ENCODE results near the gene RICTOR. TPM values are rescaled to one million over a fixed set of nuclear protein-coding genes. Genes with fewer than 3 reads are reported as not detected.

Gene RICTOR
- total and polyA plus RNA-seq, 9 of the 15 experiments (the other 6 are each of a cell fraction or from before 2014, with no cell fraction given) = 13.9 to 46.6 (median 22.6) TPM

- no peak for TF ChIP-seq ZNF140 (CRISPR knock-in tag; IDR thresholded peaks at IDR 0.05)
- 0 out of 2 replicates have a peak, but pooled peaks have one; percentile 47 for TF ChIP-seq MECOM (CRISPR knock-in tag; IDR thresholded peaks at IDR 0.05)
- no peak for TF ChIP-seq NELFE (IDR thresholded peaks at IDR 0.05; ENCODE audit: insufficient read depth, insufficient read length)
- TF ChIP-seq SMC3 (conservative IDR thresholded peaks at IDR 0.05; ENCODE audit: insufficient read depth, low read depth, low read length) = no peak
- TF ChIP-seq, protein P1, sequence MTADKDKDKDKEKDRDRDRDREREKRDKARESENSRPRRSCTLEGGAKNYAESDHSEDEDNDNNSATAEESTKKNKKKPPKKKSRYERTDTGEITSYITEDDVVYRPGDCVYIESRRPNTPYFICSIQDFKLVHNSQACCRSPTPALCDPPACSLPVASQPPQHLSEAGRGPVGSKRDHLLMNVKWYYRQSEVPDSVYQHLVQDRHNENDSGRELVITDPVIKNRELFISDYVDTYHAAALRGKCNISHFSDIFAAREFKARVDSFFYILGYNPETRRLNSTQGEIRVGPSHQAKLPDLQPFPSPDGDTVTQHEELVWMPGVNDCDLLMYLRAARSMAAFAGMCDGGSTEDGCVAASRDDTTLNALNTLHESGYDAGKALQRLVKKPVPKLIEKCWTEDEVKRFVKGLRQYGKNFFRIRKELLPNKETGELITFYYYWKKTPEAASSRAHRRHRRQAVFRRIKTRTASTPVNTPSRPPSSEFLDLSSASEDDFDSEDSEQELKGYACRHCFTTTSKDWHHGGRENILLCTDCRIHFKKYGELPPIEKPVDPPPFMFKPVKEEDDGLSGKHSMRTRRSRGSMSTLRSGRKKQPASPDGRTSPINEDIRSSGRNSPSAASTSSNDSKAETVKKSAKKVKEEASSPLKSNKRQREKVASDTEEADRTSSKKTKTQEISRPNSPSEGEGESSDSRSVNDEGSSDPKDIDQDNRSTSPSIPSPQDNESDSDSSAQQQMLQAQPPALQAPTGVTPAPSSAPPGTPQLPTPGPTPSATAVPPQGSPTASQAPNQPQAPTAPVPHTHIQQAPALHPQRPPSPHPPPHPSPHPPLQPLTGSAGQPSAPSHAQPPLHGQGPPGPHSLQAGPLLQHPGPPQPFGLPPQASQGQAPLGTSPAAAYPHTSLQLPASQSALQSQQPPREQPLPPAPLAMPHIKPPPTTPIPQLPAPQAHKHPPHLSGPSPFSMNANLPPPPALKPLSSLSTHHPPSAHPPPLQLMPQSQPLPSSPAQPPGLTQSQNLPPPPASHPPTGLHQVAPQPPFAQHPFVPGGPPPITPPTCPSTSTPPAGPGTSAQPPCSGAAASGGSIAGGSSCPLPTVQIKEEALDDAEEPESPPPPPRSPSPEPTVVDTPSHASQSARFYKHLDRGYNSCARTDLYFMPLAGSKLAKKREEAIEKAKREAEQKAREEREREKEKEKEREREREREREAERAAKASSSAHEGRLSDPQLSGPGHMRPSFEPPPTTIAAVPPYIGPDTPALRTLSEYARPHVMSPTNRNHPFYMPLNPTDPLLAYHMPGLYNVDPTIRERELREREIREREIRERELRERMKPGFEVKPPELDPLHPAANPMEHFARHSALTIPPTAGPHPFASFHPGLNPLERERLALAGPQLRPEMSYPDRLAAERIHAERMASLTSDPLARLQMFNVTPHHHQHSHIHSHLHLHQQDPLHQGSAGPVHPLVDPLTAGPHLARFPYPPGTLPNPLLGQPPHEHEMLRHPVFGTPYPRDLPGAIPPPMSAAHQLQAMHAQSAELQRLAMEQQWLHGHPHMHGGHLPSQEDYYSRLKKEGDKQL (CRISPR knock-in tag; IDR thresholded peaks at IDR 0.05; ENCODE audit: borderline replicate concordance) = no peak
- TF ChIP-seq DPF2 (IDR thresholded peaks at IDR 0.05) = no peak
- TF ChIP-seq DLX4 (CRISPR knock-in tag; IDR thresholded peaks at IDR 0.05) = no peak
- TF ChIP-seq C11orf30 (IDR thresholded peaks at IDR 0.05; ENCODE audit: low read depth) = peak; percentile 77
- TF ChIP-seq ZBTB17 (CRISPR knock-in tag; IDR thresholded peaks at IDR 0.05) = 0 out of 2 replicates have a peak, but pooled peaks have one; percentile 16
- TF ChIP-seq GABPB2 (CRISPR knock-in tag; conservative IDR thresholded peaks at IDR 0.05) = no peak
- TF ChIP-seq ZNF3 (CRISPR knock-in tag; IDR thresholded peaks at IDR 0.05) = no peak
These were observed at the start of gene RICTOR (continued) for GRCh38 chr5:39074017-39074814.
